GM12801 (cell line): Measurements from ENCODE around the gene DBN1.

Experiments
- TF ChIP-seq, protein P1 (sequence below): IDR thresholded peaks from one replicate; pipeline ENCODE4 v1.5.1; 2011; ENCODE audit warnings: control low read depth; ENCODE audit not compliant: insufficient read length; ENCODE audit errors: extremely low read depth

The DBN1 gene

DNA sequence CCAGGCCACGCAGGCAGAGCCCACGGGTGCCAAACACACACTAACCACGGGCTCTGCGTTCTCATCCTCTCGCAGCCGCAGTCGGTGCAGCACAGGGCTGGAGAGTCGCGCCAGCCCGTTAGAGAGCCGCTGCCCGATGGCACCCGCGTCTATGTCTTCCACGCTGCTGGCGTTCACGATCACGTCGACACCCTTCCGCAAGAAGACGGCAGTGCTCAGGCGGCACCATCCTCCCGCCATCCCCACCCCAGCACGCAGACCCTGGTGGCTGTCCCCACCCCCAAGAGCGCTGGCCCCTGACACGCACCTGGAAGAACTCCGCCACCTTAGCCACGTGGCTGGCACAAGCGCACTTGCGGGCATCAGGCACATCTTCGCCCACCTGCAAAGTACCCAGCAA is 6.0 kb downstream of the DBN1 start:
- TF ChIP-seq, protein P1, sequence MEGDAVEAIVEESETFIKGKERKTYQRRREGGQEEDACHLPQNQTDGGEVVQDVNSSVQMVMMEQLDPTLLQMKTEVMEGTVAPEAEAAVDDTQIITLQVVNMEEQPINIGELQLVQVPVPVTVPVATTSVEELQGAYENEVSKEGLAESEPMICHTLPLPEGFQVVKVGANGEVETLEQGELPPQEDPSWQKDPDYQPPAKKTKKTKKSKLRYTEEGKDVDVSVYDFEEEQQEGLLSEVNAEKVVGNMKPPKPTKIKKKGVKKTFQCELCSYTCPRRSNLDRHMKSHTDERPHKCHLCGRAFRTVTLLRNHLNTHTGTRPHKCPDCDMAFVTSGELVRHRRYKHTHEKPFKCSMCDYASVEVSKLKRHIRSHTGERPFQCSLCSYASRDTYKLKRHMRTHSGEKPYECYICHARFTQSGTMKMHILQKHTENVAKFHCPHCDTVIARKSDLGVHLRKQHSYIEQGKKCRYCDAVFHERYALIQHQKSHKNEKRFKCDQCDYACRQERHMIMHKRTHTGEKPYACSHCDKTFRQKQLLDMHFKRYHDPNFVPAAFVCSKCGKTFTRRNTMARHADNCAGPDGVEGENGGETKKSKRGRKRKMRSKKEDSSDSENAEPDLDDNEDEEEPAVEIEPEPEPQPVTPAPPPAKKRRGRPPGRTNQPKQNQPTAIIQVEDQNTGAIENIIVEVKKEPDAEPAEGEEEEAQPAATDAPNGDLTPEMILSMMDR: no peak

DNA sequence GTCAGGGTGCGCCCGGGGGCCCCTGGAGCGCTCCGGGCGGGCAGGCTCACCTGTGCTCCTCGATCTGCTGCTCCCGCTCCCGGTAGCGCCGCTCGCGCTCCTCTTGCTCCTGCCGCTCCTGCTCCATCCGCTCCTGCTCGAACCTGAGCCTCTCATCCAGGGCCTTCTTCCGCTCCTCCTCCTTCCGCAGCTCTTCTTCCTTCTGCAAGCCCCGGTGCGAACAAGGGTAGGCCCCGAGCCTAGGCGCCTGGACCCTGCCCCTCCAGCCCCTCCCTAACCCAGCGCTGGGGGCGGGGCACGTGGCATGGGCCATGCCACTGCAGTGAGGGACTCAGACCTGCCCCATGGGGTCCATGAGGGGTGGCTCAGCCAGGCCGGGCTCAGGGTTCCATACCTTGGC is 6.6 kb downstream of the DBN1 start:
- TF ChIP-seq, protein P1: no peak

DNA sequence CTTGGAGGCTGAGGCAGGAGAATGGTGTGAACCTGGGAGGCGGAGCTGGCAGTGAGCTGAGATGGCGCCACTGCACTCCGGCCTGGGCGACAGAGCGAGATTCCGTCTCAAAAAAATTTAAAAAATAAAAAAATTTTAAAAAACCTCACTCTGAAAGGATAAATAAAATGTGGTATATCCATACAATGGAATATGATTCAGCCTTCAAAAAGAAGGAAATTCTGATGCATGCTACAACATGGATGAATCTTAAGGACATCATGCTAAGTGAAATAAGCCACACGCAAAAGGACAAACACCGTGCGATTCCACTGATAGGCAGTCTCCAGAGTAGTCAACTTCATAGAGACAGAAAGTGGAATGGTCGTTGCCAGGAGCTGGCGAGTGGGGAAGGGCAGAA is 8.4 kb downstream of the DBN1 start:
- TF ChIP-seq, protein P1: no peak

DNA sequence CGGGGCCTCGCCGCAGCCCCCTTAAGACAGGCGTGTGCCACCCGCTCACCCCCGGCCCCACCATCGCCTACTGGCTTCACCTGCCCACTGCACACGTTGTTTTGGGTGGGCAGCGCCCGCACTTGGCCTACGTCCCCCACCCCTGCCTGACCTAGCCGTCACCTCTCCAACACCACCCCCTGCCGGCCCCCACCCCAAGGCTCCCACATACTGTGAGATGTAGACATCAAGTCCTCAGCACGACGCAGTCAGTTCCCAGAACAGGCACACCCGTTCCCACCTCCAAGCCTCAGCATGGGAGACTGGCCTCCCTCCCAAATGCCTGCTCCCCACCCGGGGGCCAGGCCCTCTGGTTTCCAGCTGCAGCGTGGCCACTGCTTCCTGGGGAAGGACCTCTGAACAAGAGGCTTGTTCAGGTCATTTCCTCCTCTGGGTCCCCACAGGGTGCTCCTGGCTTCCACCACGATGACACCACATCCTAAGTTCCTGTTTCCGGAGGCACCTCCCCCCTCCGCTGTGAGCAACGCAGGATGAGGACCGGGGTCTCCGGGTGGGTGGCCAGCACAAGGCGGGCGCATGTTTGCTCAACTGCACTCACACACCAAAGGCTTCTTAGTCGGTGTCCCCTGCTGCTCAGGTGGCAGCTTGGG is 11.3 kb downstream of the DBN1 start:
- TF ChIP-seq, protein P1: no peak

DNA sequence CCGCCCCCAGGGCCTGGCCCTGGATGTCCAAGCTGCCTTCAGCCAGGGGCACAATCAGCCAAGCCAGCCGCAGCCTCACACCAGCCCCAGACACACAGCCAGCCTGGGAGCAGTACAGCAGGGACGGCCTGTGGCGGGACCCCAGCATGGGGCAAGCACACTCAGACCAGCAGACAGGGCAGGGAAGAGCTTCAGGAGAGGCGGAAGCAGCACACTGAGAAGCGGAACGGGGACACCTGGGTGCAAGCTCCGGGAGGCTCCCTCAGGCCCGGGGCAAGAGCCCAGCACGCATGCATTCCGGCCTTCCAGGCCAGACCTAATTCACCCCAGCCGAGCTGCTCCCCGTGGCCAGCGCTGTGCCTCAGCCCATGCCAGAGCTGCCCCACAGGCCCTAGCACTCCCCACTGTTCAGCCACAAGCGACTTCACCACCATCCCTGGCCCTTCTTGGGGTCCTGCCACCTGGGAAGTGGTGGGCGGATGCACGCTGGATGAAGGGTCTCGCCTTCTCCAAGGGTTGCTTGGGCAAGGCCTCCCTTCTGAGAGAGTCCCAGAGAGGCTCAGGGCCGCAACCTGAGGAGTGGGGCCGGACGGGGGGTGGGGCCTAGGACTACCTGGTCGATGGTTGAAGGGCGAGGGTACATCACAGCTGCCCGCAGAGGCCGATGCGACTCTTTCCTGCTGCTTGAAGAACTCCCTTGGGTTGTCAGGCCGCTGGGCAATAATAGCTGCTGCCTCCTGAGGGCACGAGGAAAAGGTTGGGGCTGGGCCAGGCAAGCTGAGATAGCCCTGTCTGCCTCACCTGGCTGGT is 13.4 kb downstream of the DBN1 start:
- TF ChIP-seq, protein P1: no peak

DNA sequence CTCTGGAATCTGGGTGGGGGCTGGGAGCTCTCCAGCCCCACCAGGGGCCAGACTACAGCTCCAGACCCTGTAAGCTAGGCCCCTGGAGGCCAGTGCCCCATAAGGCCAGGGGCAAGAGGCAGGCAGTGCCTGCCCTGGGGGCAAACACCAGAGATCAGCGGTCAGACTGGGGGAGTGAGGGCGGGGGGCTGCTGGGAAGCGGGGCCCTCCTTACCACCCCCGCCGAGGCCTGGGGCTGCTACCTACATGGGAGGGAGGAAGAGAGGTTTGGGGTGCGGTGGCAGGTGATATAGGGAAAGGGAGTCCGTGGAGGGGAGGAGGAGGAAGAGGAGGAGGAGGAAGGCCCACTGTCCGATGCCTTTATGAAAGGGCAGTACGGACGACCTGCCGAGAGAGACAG is 14.1 kb downstream of the DBN1 start:
- TF ChIP-seq, protein P1: no peak

DNA sequence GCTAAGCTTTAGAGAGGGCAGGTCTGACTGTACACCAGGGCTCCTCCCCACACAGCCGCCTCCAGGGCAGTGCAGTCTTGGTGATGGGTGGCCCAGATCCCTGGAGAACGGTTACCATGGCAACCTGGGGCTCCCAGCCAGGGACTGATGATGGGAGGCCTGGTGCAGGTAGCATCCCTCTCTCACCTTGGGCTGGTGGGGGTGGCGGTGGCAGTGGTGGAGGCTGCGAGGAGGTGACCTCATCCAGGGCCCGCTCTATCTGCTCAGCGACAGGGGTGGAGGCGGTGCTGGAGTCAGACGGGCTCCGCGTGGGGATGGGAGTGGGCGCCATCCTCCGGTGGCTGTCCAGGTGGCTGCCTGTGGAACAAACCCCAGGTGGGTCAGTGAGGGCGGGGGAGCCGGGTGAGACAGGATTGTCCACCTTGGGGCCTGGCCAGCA is 14.5 kb downstream of the DBN1 start:
- TF ChIP-seq, protein P1: no peak
